ENCODE data around the gene SCMH1.

- TF ChIP-seq CTCF (IDR thresholded peaks at IDR 0.05) (no peak), POLR2A (IDR thresholded peaks at IDR 0.05) (no peak), EP300 (IDR thresholded peaks at IDR 0.05) (no peak)
Measured at GRCh38 chr1:40997096-40997495, 245.0 kb downstream of the SCMH1 start.
